GM18867 (cell line): Measurements from ENCODE around the gene KIF17.

ENCODE experiments used
- ATAC-seq: cut with Tn5 transposase; IDR thresholded peaks from one replicate; pipeline ENCODE4 v1.9.1; 2021; ENCODE audit warnings: mild to moderate bottlenecking, moderate library complexity; ENCODE audit not compliant: unreplicated experiment

Gene KIF17

GRCh38 chr1:20712215-20712577 lies 5.6 kb downstream of the KIF17 start:
- no peak for ATAC-seq

- ATAC-seq: no peak
These were observed 6.3 kb downstream of the KIF17 start for GRCh38 chr1:20711285-20712214.

- ATAC-seq: no peak
These were observed 7.1 kb downstream of the KIF17 start for GRCh38 chr1:20710469-20711284.

- no peak for ATAC-seq
These were observed 7.9 kb downstream of the KIF17 start for GRCh38 chr1:20709868-20710267.

GRCh38 chr1:20708891-20709290 lies 8.9 kb downstream of the KIF17 start:
- ATAC-seq: no peak

GRCh38 chr1:20708057-20708456 lies 9.8 kb downstream of the KIF17 start:
- no peak for ATAC-seq

GRCh38 chr1:20706841-20707240 lies 11.0 kb downstream of the KIF17 start:
- ATAC-seq: no peak

GRCh38 chr1:20705203-20705755 lies 12.5 kb downstream of the KIF17 start:
- no peak for ATAC-seq

GRCh38 chr1:20704390-20705202 lies 13.2 kb downstream of the KIF17 start:
- ATAC-seq: no peak

- ATAC-seq: no peak
These were observed 14.6 kb downstream of the KIF17 start for GRCh38 chr1:20703124-20703756.

- ATAC-seq: no peak
These were observed 15.4 kb downstream of the KIF17 start for GRCh38 chr1:20702416-20702815.

- no peak for ATAC-seq
These were observed 16.0 kb downstream of the KIF17 start for GRCh38 chr1:20701847-20702246.

- ATAC-seq: no peak
These were observed 16.4 kb downstream of the KIF17 start for GRCh38 chr1:20701446-20701845.

GRCh38 chr1:20700636-20701215 lies 17.1 kb downstream of the KIF17 start:
- no peak for ATAC-seq

- ATAC-seq: no peak
These were observed 18.2 kb downstream of the KIF17 start for GRCh38 chr1:20699558-20699957.

- no peak for ATAC-seq
These were observed 19.5 kb downstream of the KIF17 start for GRCh38 chr1:20698195-20698910.

GRCh38 chr1:20697563-20697962 lies 20.2 kb downstream of the KIF17 start:
- no peak for ATAC-seq

- peak; percentile 71 for ATAC-seq
These were observed 21.1 kb downstream of the KIF17 start for GRCh38 chr1:20696397-20697333.
